GM19240 (cell line): ENCODE data around the gene SMG7.

ENCODE experiments used
- DNase-seq: peaks from one replicate; pipeline ENCODE4 v3.0.0; 2011; ENCODE audit warnings: low spot score; ENCODE audit not compliant: insufficient read length

SMG7 gene

GRCh38 chr1:183559061-183559460 lies 86.8 kb downstream of the SMG7 start:
- no peak for DNase-seq

- no peak for DNase-seq
Observed at GRCh38 chr1:183562701-183563100, 90.4 kb downstream of the SMG7 start.

- no peak for DNase-seq
Observed at GRCh38 chr1:183565261-183565660, 93.0 kb downstream of the SMG7 start.

- DNase-seq: no peak
Observed at GRCh38 chr1:183566026-183566425, 93.7 kb downstream of the SMG7 start.

- no peak for DNase-seq
Observed at GRCh38 chr1:183567584-183567983, 95.3 kb downstream of the SMG7 start.

- no peak for DNase-seq
Observed at GRCh38 chr1:183568176-183569021, 96.1 kb downstream of the SMG7 start.

- no peak for DNase-seq
Observed at GRCh38 chr1:183569141-183569540, 96.8 kb downstream of the SMG7 start.

- no peak for DNase-seq
Observed at GRCh38 chr1:183569801-183570200, 97.5 kb downstream of the SMG7 start.

- no peak for DNase-seq
Observed at GRCh38 chr1:183570451-183570850, 98.2 kb downstream of the SMG7 start.

GRCh38 chr1:183571678-183572268 lies 99.5 kb downstream of the SMG7 start:
- DNase-seq: no peak

GRCh38 chr1:183572721-183573120 lies 100.4 kb downstream of the SMG7 start:
- no peak for DNase-seq

GRCh38 chr1:183575606-183576005 lies 103.3 kb downstream of the SMG7 start:
- no peak for DNase-seq

GRCh38 chr1:183576537-183576936 lies 104.2 kb downstream of the SMG7 start:
- DNase-seq: no peak

- DNase-seq: no peak
Observed at GRCh38 chr1:183577897-183578465, 105.7 kb downstream of the SMG7 start.

- DNase-seq: no peak
Observed at GRCh38 chr1:183578856-183579255, 106.6 kb downstream of the SMG7 start.

GRCh38 chr1:183580281-183580682 lies 108.0 kb downstream of the SMG7 start:
- DNase-seq: no peak

- no peak for DNase-seq
Observed at GRCh38 chr1:183582021-183582713, 109.9 kb downstream of the SMG7 start.

GRCh38 chr1:183583466-183583865 lies 111.2 kb downstream of the SMG7 start:
- DNase-seq: no peak

- no peak for DNase-seq
Observed at GRCh38 chr1:183584147-183584546, 111.8 kb downstream of the SMG7 start.

GRCh38 chr1:183585038-183585437 lies 112.7 kb downstream of the SMG7 start:
- DNase-seq: no peak

- no peak for DNase-seq
Observed at GRCh38 chr1:183586455-183586854, 114.2 kb downstream of the SMG7 start.

- no peak for DNase-seq
Observed at GRCh38 chr1:183586926-183587325, 114.6 kb downstream of the SMG7 start.
